ENCODE measurements around the gene FAM184A. TPM values are rescaled to one million over a fixed set of nuclear protein-coding genes. Genes with fewer than 3 reads are reported as not detected.

The FAM184A gene
- polyA plus RNA-seq, 2 of the 4 experiments (the other 2 are of a cell fraction), result 0.06 TPM; not detected in 1

- Histone ChIP-seq H3K9me3 (no peaks in the 10 kb centered on the region), H3K4me1 (no peaks in the 10 kb centered on the region), H3K4me2 (no peak overlapping the region), H3K27ac (no peak overlapping the region), H3K4me3 (no peak overlapping the region)
- TF ChIP-seq HES2 (IDR thresholded peaks at IDR 0.05) (no peak), FOXS1 (CRISPR knock-in tag; IDR thresholded peaks at IDR 0.05) (no peak), FOSL2 (IDR thresholded peaks at IDR 0.05) (no peak), FOSL2 (CRISPR knock-in tag; IDR thresholded peaks at IDR 0.05) (no peak), CHD4 (IDR thresholded peaks at IDR 0.05; ENCODE audit: borderline replicate concordance) (no peak), ZFP36 (IDR thresholded peaks at IDR 0.05; ENCODE audit: borderline replicate concordance, partially characterized antibody) (no peak), CHD2 (IDR thresholded peaks at IDR 0.05; ENCODE audit: low read length, partially characterized antibody) (no peak), CBX2 (IDR thresholded peaks at IDR 0.05; ENCODE audit: borderline replicate concordance, low read depth) (no peak), RFX5 (IDR thresholded peaks at IDR 0.05) (no peak), CBX8 (IDR thresholded peaks at IDR 0.05) (no peak), MAX (IDR thresholded peaks at IDR 0.05) (no peak)
- POLR2A ChIA-PET, result no interaction called here
- ATAC-seq (no peak), DNase-seq (ENCODE audit: low read depth in 1 of 2, low spot score in 1 of 2) (no peak), FAIRE-seq (no peak)
- 60% methylated on average over 3 of the region's 3 CpGs for WGBS (ENCODE audit: missing lambda C conversion rate)
- CTCF ChIA-PET, result no interaction called here
Observed at GRCh38 chr6:118993803-118994251, 84.6 kb downstream of the FAM184A start.

GRCh38 chr6:118993358-118993757 lies 85.1 kb downstream of the FAM184A start:
- DNase-seq (ENCODE audit: low read depth in 1 of 2, low spot score in 1 of 2), result no peak
- H3K4me3 ChIP-seq, result no peak overlapping the region
- no peaks in the 10 kb centered on the region for H3K9me3 ChIP-seq
- CTCF ChIA-PET, result no interaction called here
- H3K27ac ChIP-seq, result no peak overlapping the region
- no peaks in the 10 kb centered on the region for H3K4me1 ChIP-seq
- TF ChIP-seq CHD4 (IDR thresholded peaks at IDR 0.05; ENCODE audit: borderline replicate concordance) (no peak), FOSL2 (IDR thresholded peaks at IDR 0.05) (no peak), FOSL2 (CRISPR knock-in tag; IDR thresholded peaks at IDR 0.05) (no peak), POLR2AphosphoS2 (conservative IDR thresholded peaks at IDR 0.05; ENCODE audit: low read length) (no peak), RFX5 (IDR thresholded peaks at IDR 0.05) (no peak), NR3C1 (IDR thresholded peaks at IDR 0.05) (no peak), EHMT2 (IDR thresholded peaks at IDR 0.05; ENCODE audit: low read depth) (no peak), SREBF2 (IDR thresholded peaks at IDR 0.05) (no peak), JUN (IDR thresholded peaks at IDR 0.05) (no peak), RARB (CRISPR knock-in tag; IDR thresholded peaks at IDR 0.05) (no peak), BCL3 (IDR thresholded peaks at IDR 0.05) (no peak), POLR2A (IDR thresholded peaks at IDR 0.05; ENCODE audit: low read length) (no peak), ATOH8 (CRISPR knock-in tag; IDR thresholded peaks at IDR 0.05; ENCODE audit: low read depth) (no peak), EHF (CRISPR knock-in tag; IDR thresholded peaks at IDR 0.05) (no peak), JUNB (IDR thresholded peaks at IDR 0.05) (no peak), GATA3 (IDR thresholded peaks at IDR 0.05; ENCODE audit: borderline replicate concordance) (no peak)
- H3K4me2 ChIP-seq, result no peak overlapping the region
- WGBS (ENCODE audit: missing lambda C conversion rate), result 93% methylated on average over 1 of the region's 1 CpG
- ATAC-seq, result no peak
- POLR2A ChIA-PET, result no interaction called here
- FAIRE-seq, result no peak

GRCh38 chr6:118992186-118992795 lies 86.2 kb downstream of the FAM184A start:
- DNase-seq (ENCODE audit: low read depth in 1 of 2, low spot score in 1 of 2) (no peak), FAIRE-seq (no peak), ATAC-seq (no peak)
- no peak for TF ChIP-seq JUNB (IDR thresholded peaks at IDR 0.05)
- POLR2A ChIA-PET, result interaction anchor here (0.7 kb wide), 1 partner anchor 58 kb away, joined by 4 read pairs; no protein-coding TSS in a partner anchor
- H3K4me2 ChIP-seq, result no peak overlapping the region
- no peak overlapping the region for H3K4me3 ChIP-seq
- WGBS (ENCODE audit: missing lambda C conversion rate), result 45% methylated on average over 3 of the region's 4 CpGs
- CTCF ChIA-PET, result no interaction called here
- H3K9me3 ChIP-seq, result no peaks in the 10 kb centered on the region
- no peak overlapping the region for H3K27ac ChIP-seq
- no peaks in the 10 kb centered on the region for H3K4me1 ChIP-seq

Data from A549 (cell line).